HCT116 (cell line): Measurements from ENCODE around the gene UQCC2.

Experiments used
- RAD21 ChIP-seq: IDR thresholded peaks from 2 replicates; pipeline ENCODE4 v1.6.1; 2012; ENCODE audit warnings: low read depth, mild to moderate bottlenecking
- TF ChIP-seq, protein P1 (sequence below), 3 experiments: fragments of 200-600 bp in 1 of 3; sonication (generic) in 1 of 3; IDR thresholded peaks in 2 of 3; conservative IDR thresholded peaks in 1 of 3; 2 replicates each; pipeline ENCODE4 v1.5.1; 2012 to 2017; ENCODE audit warnings: low read depth in 2 of 3, low read length in 2 of 3, antibody characterized with exemption in 1 of 3, borderline replicate concordance in 1 of 3, control low read depth in 1 of 3, mild to moderate bottlenecking in 1 of 3, mixed read lengths in 1 of 3, mixed run types in 1 of 3, moderate library complexity in 1 of 3; ENCODE audit not compliant: insufficient read depth in 1 of 3

- no peak for TF ChIP-seq RAD21
- TF ChIP-seq, protein P1, sequence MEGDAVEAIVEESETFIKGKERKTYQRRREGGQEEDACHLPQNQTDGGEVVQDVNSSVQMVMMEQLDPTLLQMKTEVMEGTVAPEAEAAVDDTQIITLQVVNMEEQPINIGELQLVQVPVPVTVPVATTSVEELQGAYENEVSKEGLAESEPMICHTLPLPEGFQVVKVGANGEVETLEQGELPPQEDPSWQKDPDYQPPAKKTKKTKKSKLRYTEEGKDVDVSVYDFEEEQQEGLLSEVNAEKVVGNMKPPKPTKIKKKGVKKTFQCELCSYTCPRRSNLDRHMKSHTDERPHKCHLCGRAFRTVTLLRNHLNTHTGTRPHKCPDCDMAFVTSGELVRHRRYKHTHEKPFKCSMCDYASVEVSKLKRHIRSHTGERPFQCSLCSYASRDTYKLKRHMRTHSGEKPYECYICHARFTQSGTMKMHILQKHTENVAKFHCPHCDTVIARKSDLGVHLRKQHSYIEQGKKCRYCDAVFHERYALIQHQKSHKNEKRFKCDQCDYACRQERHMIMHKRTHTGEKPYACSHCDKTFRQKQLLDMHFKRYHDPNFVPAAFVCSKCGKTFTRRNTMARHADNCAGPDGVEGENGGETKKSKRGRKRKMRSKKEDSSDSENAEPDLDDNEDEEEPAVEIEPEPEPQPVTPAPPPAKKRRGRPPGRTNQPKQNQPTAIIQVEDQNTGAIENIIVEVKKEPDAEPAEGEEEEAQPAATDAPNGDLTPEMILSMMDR (IDR thresholded peaks at IDR 0.05 in 2 of 3, conservative IDR thresholded peaks at IDR 0.05 in 1 of 3; ENCODE audit: borderline replicate concordance in 1 of 3, insufficient read depth in 1 of 3, low read depth in 2 of 3, low read length in 2 of 3), result no peak
These were observed 16.4 kb upstream of the UQCC2 start for GRCh38 chr6:33727932-33728331.
